ENCODE data around the gene GJB2.

GRCh38 chr13:20193907-20194631 is 1.3 kb upstream of the GJB2 start:
- TF ChIP-seq CTCF (IDR thresholded peaks at IDR 0.05; ENCODE audit: low read depth, low read length) (no peak), POLR2A (IDR thresholded peaks at IDR 0.05; ENCODE audit: extremely low read depth, insufficient read length) (no peak), MYC (IDR thresholded peaks at IDR 0.05; ENCODE audit: low read depth, low read length) (no peak)

Measured in NB4 (cell line).